Spleen (tissue), 11 donors: ENCODE data around the gene C2CD2L. TPM values are rescaled to one million over a fixed set of nuclear protein-coding genes. Genes with fewer than 3 reads are reported as not detected.

Source experiments
- DNase-seq: peaks from one replicate; pipeline ENCODE4 v3.0.0-alpha.2; 2020
- H3K27ac ChIP-seq, 8 donors: fragments of 200-600 bp; sonication (generic) in 7 of 8; 1 replicate in 4 of 8; 2 replicates in 4 of 8; pipeline versions ENCODE4 v1.5.0 to v1.8.0; 2016 to 2021; ENCODE audit warnings: inconsistent platforms in 4 of 8, mild to moderate bottlenecking in 4 of 8, moderate library complexity in 1 of 8
- H3K27me3 ChIP-seq, 7 donors: fragments of 200-600 bp; sonication (generic) in 6 of 7; replicated peaks in 1 of 7; 1 replicate in 4 of 7; 2 replicates in 3 of 7; pipeline versions ENCODE4 v1.5.0 to v1.8.0; 2016 to 2021; ENCODE audit warnings: inconsistent platforms in 3 of 7, mild to moderate bottlenecking in 1 of 7
- H3K36me3 ChIP-seq, 6 donors: fragments of 200-600 bp; sonication (generic) in 5 of 6; 1 replicate in 4 of 6; 2 replicates in 2 of 6; pipeline versions ENCODE4 v1.5.0 to v1.8.0; 2016 to 2021; ENCODE audit warnings: inconsistent platforms in 2 of 6
- H3K4me1 ChIP-seq, 6 donors: fragments of 200-600 bp; sonication (generic) in 5 of 6; 1 replicate in 3 of 6; 2 replicates in 3 of 6; pipeline versions ENCODE4 v1.5.0 to v1.8.0; 2016 to 2021; ENCODE audit warnings: inconsistent platforms in 3 of 6
- H3K4me3 ChIP-seq, 8 donors: fragments of 200-600 bp; sonication (generic) in 7 of 8; 1 replicate in 4 of 8; 2 replicates in 4 of 8; pipeline versions ENCODE4 v1.5.0 to v1.8.0; 2016 to 2021; ENCODE audit warnings: inconsistent platforms in 4 of 8, mild to moderate bottlenecking in 4 of 8, moderate library complexity in 2 of 8
- H3K9me3 ChIP-seq, 8 donors: fragments of 200-600 bp; sonication (generic) in 7 of 8; 1 replicate in 4 of 8; 2 replicates in 4 of 8; pipeline versions ENCODE4 v1.5.0 to v1.8.0; 2016 to 2021; ENCODE audit warnings: inconsistent platforms in 4 of 8
- POLR2A ChIP-seq, 3 donors: fragments of 450-650 bp; IDR thresholded peaks; one replicate each; pipeline ENCODE4 v1.5.1; 2017; ENCODE audit warnings: antibody characterized with exemption in 3 of 3, mild to moderate bottlenecking in 1 of 3
- POLR2AphosphoS5 ChIP-seq, 3 donors: sonication (generic); formaldehyde crosslinking; IDR thresholded peaks; one replicate each; pipeline ENCODE4 v1.5.1; 2017; ENCODE audit warnings: antibody characterized with exemption in 3 of 3
- WGBS, 5 donors: extraction: QIAGEN DNeasy Blood & Tissue Kit in 3 of 5; methylation state at CpG; one replicate each; pipeline versions ENCODE4 v1.1.5 to v1.1.7; 2013 to 2018; 5-methylcytosine and 5-hydroxymethylcytosine counted together
- intact Hi-C: fragments of 100-400 bp; cut with DNase I; formaldehyde crosslinking; loops from one replicate; pipeline ENCODE4 v1.15.0; 2023; ENCODE audit warnings: low total_unique reads
- polyA plus RNA-seq, 3 donors: library from polyadenylated mRNA; stranded (reverse); fragments of 200-250 nt; gene quantifications; one replicate each; pipeline ENCODE4 v1.2.1, GENCODE V29; 2013
- total RNA-seq, 7 donors: library from RNA; depleted of rRNA in 3 of 7; stranded (reverse); fragments of >200 nt in 3 of 7; fragmentation: NEBNext Ultra II Directional in 4 of 7; extraction: Animal tissue kit (Norgen Biotek cat#: 25700) in 4 of 7; gene quantifications; one replicate each; pipeline versions ENCODE4 v1.1.0 to v1.2.1, GENCODE V29; 2016 to 2021
- TF ChIP-seq, protein P1 (sequence below), 11 experiments: fragments of 200-600 bp in 7 of 11; fragments of 450-650 bp in 4 of 11; sonication (generic) in 4 of 11; IDR thresholded peaks in 8 of 11; conservative IDR thresholded peaks in 3 of 11; 1 replicate in 7 of 11; 2 replicates in 4 of 11; pipeline versions ENCODE4 v1.4.0 to v1.8.0; 2016 to 2021; ENCODE audit warnings: antibody characterized with exemption in 11 of 11, inconsistent platforms in 4 of 11, mild to moderate bottlenecking in 1 of 11
- donor health status: healthy with polysubstance abuse.
- donor health status: DM: no; HTN: no; CAD: no; lungs with moderate emphysema.
- donor health status: DM: no; HTN: no; CAD: no.
- donor health status: Bipolar disorder and iron deficiency.
- donor health status: healthy.
- donor health status: DM: no; HTN: no; CAD: no.
- donor health status: DM: yes; HTN: yes; CAD: no.

C2CD2L gene
- total and polyA plus RNA-seq, 10 donors = 5.8 to 19.6 (median 15.7) TPM

DNA sequence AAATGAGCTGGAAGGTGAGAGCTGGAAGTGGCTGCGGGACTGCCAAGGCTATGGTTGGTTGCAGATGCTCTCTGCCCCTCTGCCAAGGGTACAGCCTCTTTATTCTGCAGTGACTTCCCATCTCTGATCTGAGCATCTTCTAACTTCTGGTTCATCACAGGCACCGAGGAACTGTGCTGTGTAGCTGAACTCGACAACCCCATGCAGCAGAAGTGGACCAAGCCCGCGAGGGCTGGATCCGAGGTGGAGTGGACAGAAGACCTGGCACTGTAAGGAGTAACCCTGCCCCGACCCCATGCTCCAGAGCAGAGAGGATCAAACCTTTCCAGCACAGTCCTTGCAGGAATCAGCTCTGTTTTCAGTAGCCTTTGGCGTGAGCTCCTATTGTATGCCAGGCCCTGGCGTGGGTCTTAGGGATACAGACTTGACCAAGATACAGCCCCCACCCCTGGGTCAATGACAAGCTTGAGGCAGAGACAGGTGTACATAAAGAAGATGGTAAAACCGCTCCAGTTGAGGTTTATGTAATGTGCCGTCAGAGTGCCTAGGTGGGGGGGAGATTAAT lies 4.3 kb downstream of the C2CD2L start:
- Histone ChIP-seq H3K4me3 (no peak overlapping the region), H3K9me3 (no peaks in the 10 kb centered on the region), H3K36me3 (peaks cover 0 to 71% (median 44%) of the 10 kb centered on the region in 6 donors), H3K27me3 (no peaks in the 10 kb centered on the region), H3K4me1 (peaks cover 16 to 73% (median 44%) of the 10 kb centered on the region in 6 donors), H3K27ac (no peak overlapping the region)
- TF ChIP-seq POLR2A (IDR thresholded peaks at IDR 0.05) (no peak), POLR2AphosphoS5 (IDR thresholded peaks at IDR 0.05) (no peak)
- TF ChIP-seq, protein P1, sequence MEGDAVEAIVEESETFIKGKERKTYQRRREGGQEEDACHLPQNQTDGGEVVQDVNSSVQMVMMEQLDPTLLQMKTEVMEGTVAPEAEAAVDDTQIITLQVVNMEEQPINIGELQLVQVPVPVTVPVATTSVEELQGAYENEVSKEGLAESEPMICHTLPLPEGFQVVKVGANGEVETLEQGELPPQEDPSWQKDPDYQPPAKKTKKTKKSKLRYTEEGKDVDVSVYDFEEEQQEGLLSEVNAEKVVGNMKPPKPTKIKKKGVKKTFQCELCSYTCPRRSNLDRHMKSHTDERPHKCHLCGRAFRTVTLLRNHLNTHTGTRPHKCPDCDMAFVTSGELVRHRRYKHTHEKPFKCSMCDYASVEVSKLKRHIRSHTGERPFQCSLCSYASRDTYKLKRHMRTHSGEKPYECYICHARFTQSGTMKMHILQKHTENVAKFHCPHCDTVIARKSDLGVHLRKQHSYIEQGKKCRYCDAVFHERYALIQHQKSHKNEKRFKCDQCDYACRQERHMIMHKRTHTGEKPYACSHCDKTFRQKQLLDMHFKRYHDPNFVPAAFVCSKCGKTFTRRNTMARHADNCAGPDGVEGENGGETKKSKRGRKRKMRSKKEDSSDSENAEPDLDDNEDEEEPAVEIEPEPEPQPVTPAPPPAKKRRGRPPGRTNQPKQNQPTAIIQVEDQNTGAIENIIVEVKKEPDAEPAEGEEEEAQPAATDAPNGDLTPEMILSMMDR (IDR thresholded peaks at IDR 0.05 in 8 of 11, conservative IDR thresholded peaks at IDR 0.05 in 3 of 11) = no peak
- intact Hi-C loops = no loop called here
- WGBS, 5 donors = 90 to 97% (median 94%) methylated on average over 11 of the region's 11 CpGs
- DNase-seq = no peak

DNA sequence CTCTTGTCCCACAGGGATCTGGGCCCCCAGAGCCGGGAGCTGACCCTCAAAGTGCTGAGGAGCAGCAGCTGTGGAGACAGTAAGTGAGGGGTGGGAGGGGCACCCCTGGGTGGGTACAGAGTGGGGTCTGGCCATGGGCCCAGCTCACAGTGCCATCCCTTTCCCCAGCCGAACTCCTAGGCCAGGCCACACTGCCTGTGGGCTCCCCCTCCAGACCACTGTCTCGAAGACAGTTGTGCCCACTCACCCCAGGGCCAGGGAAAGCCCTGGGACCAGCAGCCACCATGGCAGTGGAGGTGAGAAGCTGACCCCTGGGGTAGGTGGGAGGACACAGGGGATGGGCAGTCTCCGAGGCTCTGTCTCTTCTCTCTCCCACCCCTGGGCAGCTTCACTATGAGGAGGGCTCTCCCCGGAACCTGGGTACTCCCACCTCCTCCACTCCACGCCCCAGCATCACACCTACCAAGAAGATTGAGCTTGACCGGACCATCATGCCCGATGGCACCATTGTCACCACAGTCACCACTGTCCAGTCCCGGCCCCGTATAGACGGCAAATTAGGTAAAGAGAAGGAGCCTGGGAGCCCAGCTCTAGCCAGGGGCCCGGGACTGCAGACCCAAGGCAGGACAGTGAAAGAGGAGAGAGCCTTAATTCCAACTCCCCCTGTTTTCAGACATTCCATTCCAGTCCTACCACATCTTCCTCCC lies 5.3 kb downstream of the C2CD2L start:
- Histone ChIP-seq H3K27ac (no peak overlapping the region), H3K27me3 (no peaks in the 10 kb centered on the region), H3K4me1 (peaks cover 14 to 75% (median 44%) of the 10 kb centered on the region in 6 donors), H3K4me3 (no peak overlapping the region), H3K36me3 (peaks cover 0 to 81% (median 46%) of the 10 kb centered on the region in 6 donors), H3K9me3 (no peaks in the 10 kb centered on the region)
- WGBS, 5 donors = 87 to 94% (median 92%) methylated on average over 8 to 12 of the region's 12 CpGs
- TF ChIP-seq POLR2AphosphoS5 (IDR thresholded peaks at IDR 0.05) = no peak
- TF ChIP-seq POLR2A (IDR thresholded peaks at IDR 0.05) = no peak
- TF ChIP-seq, protein P1 (IDR thresholded peaks at IDR 0.05 in 8 of 11, conservative IDR thresholded peaks at IDR 0.05 in 3 of 11) = no peak
- DNase-seq = no peak
- intact Hi-C loops = no loop called here

- Histone ChIP-seq H3K9me3 (no peaks in the 10 kb centered on the region), H3K27ac (peak overlapping the region in 2 of 8 donors; percentile 84 to 90), H3K4me1 (peaks cover 8 to 66% (median 35%) of the 10 kb centered on the region in 6 donors), H3K27me3 (no peaks in the 10 kb centered on the region), H3K36me3 (peaks cover 0 to 84% (median 46%) of the 10 kb centered on the region in 6 donors), H3K4me3 (no peak overlapping the region)
- WGBS, 5 donors = 92 to 98% (median 95%) methylated on average over 9 of the region's 9 CpGs
- DNase-seq = no peak
- intact Hi-C loops = no loop called here
- TF ChIP-seq, protein P1 (IDR thresholded peaks at IDR 0.05 in 8 of 11, conservative IDR thresholded peaks at IDR 0.05 in 3 of 11) = no peak
- no peak for TF ChIP-seq POLR2AphosphoS5 (IDR thresholded peaks at IDR 0.05)
- no peak for TF ChIP-seq POLR2A (IDR thresholded peaks at IDR 0.05)
These were observed 6.6 kb downstream of the C2CD2L start for GRCh38 chr11:119113716-119114115.

GRCh38 chr11:119114351-119114750 lies 7.2 kb downstream of the C2CD2L start:
- TF ChIP-seq, protein P1 (IDR thresholded peaks at IDR 0.05 in 8 of 11, conservative IDR thresholded peaks at IDR 0.05 in 3 of 11) = no peak
- no peak for TF ChIP-seq POLR2A (IDR thresholded peaks at IDR 0.05)
- no peak for TF ChIP-seq POLR2AphosphoS5 (IDR thresholded peaks at IDR 0.05)
- H3K27me3 ChIP-seq = no peaks in the 10 kb centered on the region
- peak overlapping the region in 4 of 8 donors; percentile 72 to 90 (median 84) for H3K27ac ChIP-seq
- H3K36me3 ChIP-seq = peaks cover 0 to 84% (median 46%) of the 10 kb centered on the region in 6 donors
- WGBS, 5 donors = 71 to 85% (median 81%) methylated on average over 5 of the region's 5 CpGs
- H3K4me3 ChIP-seq = no peak overlapping the region
- intact Hi-C loops = no loop called here
- H3K9me3 ChIP-seq = no peaks in the 10 kb centered on the region
- peaks cover 1 to 60% (median 29%) of the 10 kb centered on the region in 6 donors for H3K4me1 ChIP-seq
- no peak for DNase-seq
